Lower leg skin (tissue), 3 donors: ENCODE data around the gene PLXNA1.

Experiments
- POLR2A ChIP-seq, 2 donors: fragments of 450-650 bp; IDR thresholded peaks; one replicate each; pipeline ENCODE4 v1.6.1; 2016 to 2017; ENCODE audit warnings: antibody characterized with exemption in 2 of 2, mild to moderate bottlenecking in 1 of 2, moderate library complexity in 1 of 2
- TF ChIP-seq, protein P1 (sequence below), 3 donors: fragments of 450-650 bp; IDR thresholded peaks; one replicate each; pipeline ENCODE4 v1.5.1; 2016; ENCODE audit warnings: antibody characterized with exemption in 3 of 3, mild to moderate bottlenecking in 3 of 3, moderate library complexity in 2 of 3

DNA sequence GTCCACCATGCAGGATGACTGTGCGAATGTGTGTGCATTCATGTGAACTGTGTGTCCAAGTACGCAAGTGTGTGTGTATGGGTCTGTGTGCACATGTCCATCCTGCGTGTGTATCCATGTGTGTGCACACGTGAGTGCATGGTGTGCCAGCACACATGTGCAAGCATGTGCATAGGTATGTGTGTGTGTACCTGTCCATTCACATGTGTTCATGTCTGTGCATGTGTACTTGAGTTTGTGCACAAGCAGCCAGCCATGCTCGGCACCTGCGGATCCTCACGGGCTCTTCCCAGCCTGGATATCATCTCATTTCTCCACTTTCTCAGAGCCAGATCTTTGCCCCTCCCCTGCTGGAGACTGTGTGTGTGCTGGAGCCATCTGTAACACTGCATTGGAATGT lies 18.7 kb upstream of the PLXNA1 start:
- TF ChIP-seq, protein P1, sequence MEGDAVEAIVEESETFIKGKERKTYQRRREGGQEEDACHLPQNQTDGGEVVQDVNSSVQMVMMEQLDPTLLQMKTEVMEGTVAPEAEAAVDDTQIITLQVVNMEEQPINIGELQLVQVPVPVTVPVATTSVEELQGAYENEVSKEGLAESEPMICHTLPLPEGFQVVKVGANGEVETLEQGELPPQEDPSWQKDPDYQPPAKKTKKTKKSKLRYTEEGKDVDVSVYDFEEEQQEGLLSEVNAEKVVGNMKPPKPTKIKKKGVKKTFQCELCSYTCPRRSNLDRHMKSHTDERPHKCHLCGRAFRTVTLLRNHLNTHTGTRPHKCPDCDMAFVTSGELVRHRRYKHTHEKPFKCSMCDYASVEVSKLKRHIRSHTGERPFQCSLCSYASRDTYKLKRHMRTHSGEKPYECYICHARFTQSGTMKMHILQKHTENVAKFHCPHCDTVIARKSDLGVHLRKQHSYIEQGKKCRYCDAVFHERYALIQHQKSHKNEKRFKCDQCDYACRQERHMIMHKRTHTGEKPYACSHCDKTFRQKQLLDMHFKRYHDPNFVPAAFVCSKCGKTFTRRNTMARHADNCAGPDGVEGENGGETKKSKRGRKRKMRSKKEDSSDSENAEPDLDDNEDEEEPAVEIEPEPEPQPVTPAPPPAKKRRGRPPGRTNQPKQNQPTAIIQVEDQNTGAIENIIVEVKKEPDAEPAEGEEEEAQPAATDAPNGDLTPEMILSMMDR (IDR thresholded peaks at IDR 0.05) = no peak
- TF ChIP-seq POLR2A (IDR thresholded peaks at IDR 0.05) = no peak
